Epithelial cell of prostate (primary cell): ENCODE measurements around the gene TRAF3.
"Not testable (repeated sequence)": the region's sequence is repeated elsewhere in the genome, so short reads cannot be mapped to it uniquely, and the experiment has no call there.

Experiments
- DNase-seq: peaks from one replicate; pipeline ENCODE4 v3.0.0-alpha.2; 2011; ENCODE audit warnings: low read depth, low spot score
- H3K27ac ChIP-seq: fragments of 450-650 bp; 2 replicates; pipeline ENCODE4 v1.5.1; 2017; ENCODE audit warnings: mild to moderate bottlenecking

Gene TRAF3

DNA sequence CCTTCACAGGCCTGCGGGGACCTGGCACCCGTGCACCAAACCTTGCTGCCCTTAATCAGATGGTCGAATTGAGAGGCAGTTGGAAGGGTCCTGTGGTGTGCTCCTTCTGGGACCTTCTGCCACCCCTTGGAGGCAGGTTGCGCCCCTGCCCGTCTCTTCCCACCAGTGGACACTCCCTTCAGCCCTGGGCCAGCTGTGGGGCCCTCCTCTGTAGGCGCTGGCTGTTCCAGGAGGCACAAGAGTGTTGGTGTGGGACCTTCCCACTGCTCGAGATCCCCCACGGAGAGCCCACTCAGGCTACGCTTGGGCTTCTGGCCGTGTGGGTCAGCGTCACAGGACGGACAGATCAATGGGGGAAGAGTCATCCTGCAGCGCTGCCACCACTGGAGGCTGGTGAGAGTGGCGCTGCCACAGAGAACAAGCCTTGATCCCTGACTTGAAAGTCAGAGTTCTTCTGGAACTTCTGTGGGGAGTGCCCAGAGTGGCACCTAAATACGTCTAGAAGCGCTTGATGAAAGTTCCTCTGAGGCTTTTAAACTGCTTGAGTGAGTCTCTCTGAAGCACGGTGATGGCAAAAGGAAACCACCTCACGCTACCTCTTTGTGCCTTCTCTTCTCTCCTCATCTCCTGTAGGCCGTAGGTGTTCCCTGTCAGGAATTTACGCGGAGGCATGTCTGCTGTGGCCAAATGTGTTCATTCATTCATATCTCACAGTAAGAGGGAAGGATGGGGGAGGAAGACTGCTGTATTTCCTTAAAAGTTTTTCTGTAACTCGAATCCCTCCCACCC is 48.3 kb downstream of the TRAF3 start:
- no peak for DNase-seq
- peak overlapping the region; percentile 42 for H3K27ac ChIP-seq

DNA sequence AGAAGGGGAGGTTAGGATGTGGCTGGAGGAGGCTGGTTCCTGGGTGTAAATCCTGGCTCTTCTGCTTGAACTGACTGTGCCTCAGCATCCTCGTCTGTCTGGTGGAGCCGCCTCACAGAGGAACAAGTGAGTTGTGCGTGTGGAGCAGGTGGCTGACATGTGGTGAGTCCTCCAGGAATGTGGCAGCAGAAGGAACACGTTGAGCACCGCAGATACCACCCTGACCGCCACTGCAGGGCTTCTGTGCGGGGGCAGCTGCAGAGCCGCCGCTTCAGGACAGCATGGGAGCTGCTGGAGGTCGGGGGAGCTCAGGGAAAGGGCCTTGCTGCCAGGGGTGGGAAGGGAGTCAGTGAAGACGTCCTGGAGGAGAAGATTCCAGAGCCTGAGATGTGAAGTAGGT is 48.9 kb downstream of the TRAF3 start:
- no peak for DNase-seq
- H3K27ac ChIP-seq, result no peak overlapping the region

DNA sequence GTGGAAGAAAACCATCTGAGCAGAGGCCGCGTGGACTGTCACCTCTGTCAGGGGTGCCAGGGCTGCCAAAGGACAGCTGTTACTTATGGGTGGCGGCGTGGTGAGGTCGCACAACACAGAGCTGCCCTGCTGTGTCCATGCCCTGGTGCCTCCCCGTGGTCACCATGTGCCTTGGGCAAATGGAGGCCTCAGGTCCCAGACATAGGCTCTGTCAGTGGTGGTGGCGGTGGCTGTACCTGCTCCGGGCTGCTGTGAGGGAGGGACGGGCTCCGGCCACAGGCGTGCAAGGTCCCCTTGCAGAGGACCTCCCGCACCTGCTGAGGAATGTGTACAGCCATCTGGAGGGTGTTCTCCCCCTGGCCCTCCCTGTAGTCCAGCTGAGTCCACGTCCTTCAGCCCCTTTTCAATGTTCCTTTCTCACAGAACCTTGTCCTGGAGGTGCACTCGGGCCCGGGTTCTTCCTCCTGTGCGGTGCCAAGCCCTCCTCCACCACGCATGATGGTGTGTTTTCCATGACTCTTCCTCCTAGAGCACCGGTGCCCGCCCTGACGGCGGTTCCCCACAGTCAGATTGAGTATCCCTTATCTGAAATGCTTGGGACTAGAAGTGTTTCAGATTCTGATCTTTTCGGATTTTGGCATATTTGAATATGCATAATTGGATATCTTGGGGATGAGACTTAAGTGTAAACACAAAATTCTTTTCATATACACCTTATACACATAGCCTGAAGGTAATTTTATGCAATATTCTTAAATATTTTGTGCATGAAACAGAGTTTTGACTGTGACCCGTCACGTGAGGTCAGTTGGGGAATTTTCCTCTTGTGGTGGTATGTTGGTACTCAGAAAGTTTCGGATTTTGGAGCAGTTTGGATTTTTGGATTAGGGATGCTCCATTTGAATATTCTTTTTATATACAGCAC is 49.8 kb downstream of the TRAF3 start:
- H3K27ac ChIP-seq, result no peak overlapping the region

DNA sequence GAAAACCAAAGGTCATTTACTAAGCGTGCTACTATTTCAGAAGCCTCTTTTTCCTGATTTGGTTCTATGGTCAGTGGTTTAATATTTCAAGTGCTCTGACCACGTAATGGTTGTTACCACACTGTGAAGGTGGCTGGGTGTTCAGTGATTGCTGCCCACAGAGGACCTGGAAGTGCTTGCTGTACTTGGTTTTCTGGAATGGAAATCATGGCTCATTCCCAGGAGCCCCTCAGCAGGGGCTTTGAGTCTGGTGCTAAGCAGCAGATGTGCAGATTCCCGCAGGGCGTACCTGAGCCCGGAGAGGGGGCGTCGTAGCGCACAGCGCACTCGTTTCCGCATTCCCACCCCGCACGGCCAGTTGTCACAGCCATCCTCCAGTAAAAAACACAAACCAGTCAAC is 50.5 kb downstream of the TRAF3 start:
- no peak overlapping the region for H3K27ac ChIP-seq
- DNase-seq, result no peak

More for the DNA sequence above, 49.8 kb downstream of the TRAF3 start:
- no peak for DNase-seq

- no peak overlapping the region for H3K27ac ChIP-seq
- DNase-seq, result no peak
These were observed 50.9 kb downstream of the TRAF3 start for GRCh38 chr14:102828151-102828550.

GRCh38 chr14:102829016-102829548 is 51.8 kb downstream of the TRAF3 start:
- H3K27ac ChIP-seq, result no peak overlapping the region

DNA sequence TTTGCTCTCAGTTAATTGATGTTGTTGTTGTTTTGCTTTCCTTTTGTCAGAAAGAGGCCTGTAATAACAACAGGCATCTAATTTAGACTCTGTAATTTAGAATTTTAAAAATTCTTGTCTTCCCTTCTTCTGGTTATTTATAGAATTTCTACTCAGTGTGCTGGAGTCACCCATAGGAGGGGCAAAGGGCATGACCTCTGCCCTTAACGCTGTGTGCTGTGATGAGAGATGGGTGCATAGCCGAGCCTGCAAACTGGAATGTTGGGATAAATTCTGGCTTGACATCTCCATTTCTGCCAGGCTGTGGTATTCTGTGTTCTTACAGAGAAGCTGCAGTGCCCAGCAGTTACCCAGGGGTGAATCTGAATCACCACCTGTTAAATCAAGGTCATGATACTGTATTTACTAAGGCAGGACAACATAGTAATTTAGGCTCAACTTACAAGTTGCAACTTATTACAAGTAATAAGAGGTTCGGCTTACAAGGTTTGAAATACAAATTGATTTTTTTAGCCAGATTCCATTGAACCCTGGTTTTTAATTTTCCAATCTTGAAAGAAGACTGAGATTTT is 53.3 kb downstream of the TRAF3 start:
- no peak for DNase-seq
- H3K27ac ChIP-seq, result no peak overlapping the region

More at GRCh38 chr14:102829016-102829548, 51.8 kb downstream of the TRAF3 start:
- DNase-seq, result no peak

GRCh38 chr14:102831163-102831804 is 54.0 kb downstream of the TRAF3 start:
- no peak for DNase-seq

GRCh38 chr14:102833341-102833740 is 56.1 kb downstream of the TRAF3 start:
- H3K27ac ChIP-seq, result no peak overlapping the region
- DNase-seq, result no peak

More at GRCh38 chr14:102831163-102831804, 54.0 kb downstream of the TRAF3 start:
- H3K27ac ChIP-seq, result no peak overlapping the region

DNA sequence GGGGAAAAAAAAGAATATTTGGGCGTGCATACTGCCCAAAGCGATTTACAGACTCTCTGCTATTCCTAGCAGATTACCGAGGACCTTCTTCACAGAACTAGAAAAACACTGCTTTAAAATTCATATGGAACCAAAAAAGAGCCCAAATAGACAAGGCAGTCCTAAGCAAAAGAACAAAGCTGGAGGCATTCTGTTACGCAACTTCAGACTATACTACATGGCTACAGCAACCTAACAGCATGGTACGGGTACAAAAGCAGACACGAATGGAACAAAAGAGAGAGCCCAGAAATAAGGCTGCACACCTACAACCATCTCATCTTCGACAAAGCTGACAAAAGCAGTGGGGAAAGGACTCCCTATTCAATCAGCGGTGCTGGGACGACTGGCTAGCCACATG is 56.7 kb downstream of the TRAF3 start:
- DNase-seq, result no peak
- no peak overlapping the region for H3K27ac ChIP-seq

DNA sequence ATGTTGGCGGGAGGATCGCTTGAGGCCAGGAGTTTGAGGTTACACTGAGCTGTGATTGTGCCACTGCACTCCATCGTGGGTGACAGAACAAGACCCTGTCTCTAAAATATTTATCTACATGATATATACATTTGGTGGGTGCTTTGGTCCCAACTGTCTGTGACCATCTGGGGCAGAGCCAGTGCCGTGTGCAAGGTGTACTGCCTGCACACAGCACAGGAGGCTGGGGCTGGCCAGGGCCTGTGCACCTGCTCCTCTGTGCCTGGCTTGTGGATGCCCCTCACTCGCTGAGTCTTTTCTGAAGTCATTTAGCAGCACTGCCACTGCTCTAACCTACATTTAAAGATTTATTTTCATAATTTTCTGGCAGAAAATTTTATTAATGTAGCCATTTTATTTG is 58.7 kb downstream of the TRAF3 start:
- no peak overlapping the region for H3K27ac ChIP-seq
- no peak for DNase-seq

- DNase-seq, H3K27ac ChIP-seq: not testable (repeated sequence)
These were observed 59.9 kb downstream of the TRAF3 start for GRCh38 chr14:102837120-102837519.

DNA sequence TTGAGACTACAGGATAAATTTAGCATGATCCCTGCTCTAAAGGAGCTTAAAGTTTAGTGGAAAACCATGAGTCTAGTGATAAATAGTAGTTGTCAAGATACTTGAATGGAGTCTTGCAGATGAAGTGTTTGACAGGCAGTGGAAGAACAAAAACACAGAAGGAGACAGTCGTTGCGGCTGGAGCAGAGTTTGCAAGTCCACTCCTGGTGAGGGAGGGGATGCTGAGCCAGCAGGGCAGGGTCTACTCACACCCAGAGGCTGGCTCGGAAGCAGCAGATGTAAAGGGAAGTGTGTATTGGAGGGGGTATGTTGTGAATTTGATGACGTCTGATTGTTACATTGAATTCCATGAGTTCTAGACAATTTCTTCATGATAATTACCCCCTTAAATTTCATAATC is 61.3 kb downstream of the TRAF3 start:
- no peak overlapping the region for H3K27ac ChIP-seq
- DNase-seq, result no peak

GRCh38 chr14:102840115-102840514 is 62.9 kb downstream of the TRAF3 start:
- no peak overlapping the region for H3K27ac ChIP-seq
- no peak for DNase-seq

DNA sequence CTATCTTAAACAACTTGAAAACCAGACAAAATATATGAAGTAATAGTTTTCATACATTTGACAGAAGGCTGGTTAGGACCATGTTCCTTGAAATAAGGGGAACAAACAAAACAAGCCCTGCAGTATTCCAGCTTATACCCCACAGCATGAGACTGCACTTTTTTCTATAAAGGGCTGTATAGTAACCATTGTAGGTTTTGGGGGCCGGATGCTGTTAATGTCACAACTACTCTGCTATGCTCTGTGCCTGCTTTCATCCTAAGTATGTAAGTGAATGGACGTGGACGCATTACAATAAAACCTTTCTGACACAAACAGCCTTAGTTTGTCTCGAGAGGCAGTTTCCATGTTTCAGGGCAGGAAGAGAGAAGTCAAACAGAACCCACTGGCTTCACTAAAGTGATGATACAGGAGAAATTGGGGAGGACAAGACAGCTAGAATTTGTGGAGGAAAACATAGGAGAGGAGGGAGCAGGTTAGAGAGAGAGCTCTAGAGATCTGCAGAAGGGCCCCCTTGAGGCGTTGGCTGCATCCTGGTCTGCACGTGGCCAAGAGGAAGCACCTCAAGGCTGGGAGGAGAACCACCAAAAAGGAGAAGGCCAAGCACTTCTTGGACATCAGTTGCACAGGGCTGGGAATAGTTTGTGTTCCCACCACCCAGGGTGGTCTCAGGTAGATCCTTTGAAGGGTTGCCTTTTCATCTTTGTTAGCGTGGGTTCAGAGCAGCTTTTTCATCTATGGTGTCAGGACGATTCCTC is 63.7 kb downstream of the TRAF3 start:
- no peak overlapping the region for H3K27ac ChIP-seq
- DNase-seq, result no peak

GRCh38 chr14:102848830-102849525 is 71.7 kb downstream of the TRAF3 start:
- DNase-seq, result no peak
- no peak overlapping the region for H3K27ac ChIP-seq

GRCh38 chr14:102849526-102850379 is 72.5 kb downstream of the TRAF3 start:
- no peak for DNase-seq
- no peak overlapping the region for H3K27ac ChIP-seq

- H3K27ac ChIP-seq, result no peak overlapping the region
- no peak for DNase-seq
These were observed 76.4 kb downstream of the TRAF3 start for GRCh38 chr14:102853648-102854047.
